Spleen (tissue), 7 donors: ENCODE measurements around the gene IL1RAPL1.

Experiments used
- CTCF ChIP-seq, 11 experiments: fragments of 200-600 bp in 7 of 11; fragments of 450-650 bp in 4 of 11; sonication (generic) in 4 of 11; IDR thresholded peaks in 8 of 11; conservative IDR thresholded peaks in 3 of 11; 1 replicate in 7 of 11; 2 replicates in 4 of 11; pipeline versions ENCODE4 v1.4.0 to v1.8.0; 2016 to 2021; ENCODE audit warnings: antibody characterized with exemption in 11 of 11, inconsistent platforms in 4 of 11, mild to moderate bottlenecking in 1 of 11
- POLR2A ChIP-seq, 3 donors: fragments of 450-650 bp; IDR thresholded peaks; one replicate each; pipeline ENCODE4 v1.5.1; 2017; ENCODE audit warnings: antibody characterized with exemption in 3 of 3, mild to moderate bottlenecking in 1 of 3
- POLR2AphosphoS5 ChIP-seq, 3 donors: sonication (generic); formaldehyde crosslinking; IDR thresholded peaks; one replicate each; pipeline ENCODE4 v1.5.1; 2017; ENCODE audit warnings: antibody characterized with exemption in 3 of 3
- donor health status: DM: no; HTN: no; CAD: no; lungs with moderate emphysema.
- donor health status: DM: no; HTN: no; CAD: no.
- donor health status: DM: no; HTN: no; CAD: no.

DNA sequence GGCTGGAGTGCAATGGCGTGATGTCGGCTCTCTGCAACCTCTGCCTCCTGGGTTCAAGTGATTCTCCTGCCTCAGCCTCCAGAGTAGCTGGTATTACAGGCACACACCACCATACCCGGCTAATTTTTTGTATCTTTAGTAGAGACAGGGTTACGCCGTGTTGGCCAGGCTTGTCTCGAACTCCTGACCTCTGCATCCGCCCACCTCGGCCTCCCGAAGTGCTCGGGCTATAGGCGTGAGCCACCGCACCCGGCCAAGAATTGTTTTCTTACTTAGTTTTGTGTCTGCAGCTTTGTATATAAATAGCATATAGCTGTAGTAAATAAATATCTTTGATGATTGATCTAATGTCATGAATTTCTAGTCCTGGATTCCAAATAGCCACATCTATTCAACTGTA is 81.1 kb downstream of the IL1RAPL1 start:
- TF ChIP-seq CTCF (IDR thresholded peaks at IDR 0.05 in 8 of 11, conservative IDR thresholded peaks at IDR 0.05 in 3 of 11) (no peak), POLR2A (IDR thresholded peaks at IDR 0.05) (no peak), POLR2AphosphoS5 (IDR thresholded peaks at IDR 0.05) (no peak)
